Ishikawa (cell line): ENCODE results near the gene MEF2A.

ENCODE experiments used
- CREB1 ChIP-seq: IDR thresholded peaks from 2 replicates; pipeline ENCODE4 v1.6.1; 2012; ENCODE audit warnings: low read depth
- EGR1 ChIP-seq: IDR thresholded peaks from 2 replicates; pipeline ENCODE4 v1.6.1; 2012
- EP300 ChIP-seq: IDR thresholded peaks from 2 replicates; pipeline ENCODE4 v1.6.1; 2012; ENCODE audit warnings: borderline replicate concordance
- NFIC ChIP-seq: IDR thresholded peaks from 2 replicates; pipeline ENCODE4 v1.6.1; 2012
- RAD21 ChIP-seq: IDR thresholded peaks from 2 replicates; pipeline ENCODE4 v1.6.1; 2012; ENCODE audit warnings: low read depth
- TAF1 ChIP-seq: IDR thresholded peaks from 2 replicates; pipeline ENCODE4 v1.6.1; 2012; ENCODE audit warnings: low read depth, mild to moderate bottlenecking
- TCF12 ChIP-seq: IDR thresholded peaks from 2 replicates; pipeline ENCODE4 v1.6.1; 2012; ENCODE audit warnings: low read depth
- TEAD4 ChIP-seq: IDR thresholded peaks from 2 replicates; pipeline ENCODE4 v1.6.1; 2012
- YY1 ChIP-seq: IDR thresholded peaks from 2 replicates; pipeline ENCODE4 v1.6.1; 2012; ENCODE audit warnings: low read depth
- ZBTB7A ChIP-seq: IDR thresholded peaks from 2 replicates; pipeline ENCODE4 v1.6.1; 2012; ENCODE audit warnings: low read depth
- TF ChIP-seq, protein P1 (sequence below): IDR thresholded peaks from 2 replicates; pipeline ENCODE4 v1.6.1; 2012
- TF ChIP-seq, protein P2 (sequence below): IDR thresholded peaks from 2 replicates; pipeline ENCODE4 v1.6.1; 2012
- TF ChIP-seq, protein P3 (sequence below): IDR thresholded peaks from 2 replicates; pipeline ENCODE4 v1.6.1; 2012; ENCODE audit warnings: low read depth, mild to moderate bottlenecking

GRCh38 chr15:99558084-99558483 lies 7.7 kb upstream of the MEF2A start:
- TF ChIP-seq RAD21: no peak
- no peak for TF ChIP-seq CREB1
- TF ChIP-seq, protein P1, sequence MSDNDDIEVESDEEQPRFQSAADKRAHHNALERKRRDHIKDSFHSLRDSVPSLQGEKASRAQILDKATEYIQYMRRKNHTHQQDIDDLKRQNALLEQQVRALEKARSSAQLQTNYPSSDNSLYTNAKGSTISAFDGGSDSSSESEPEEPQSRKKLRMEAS: no peak
- TF ChIP-seq, protein P2, sequence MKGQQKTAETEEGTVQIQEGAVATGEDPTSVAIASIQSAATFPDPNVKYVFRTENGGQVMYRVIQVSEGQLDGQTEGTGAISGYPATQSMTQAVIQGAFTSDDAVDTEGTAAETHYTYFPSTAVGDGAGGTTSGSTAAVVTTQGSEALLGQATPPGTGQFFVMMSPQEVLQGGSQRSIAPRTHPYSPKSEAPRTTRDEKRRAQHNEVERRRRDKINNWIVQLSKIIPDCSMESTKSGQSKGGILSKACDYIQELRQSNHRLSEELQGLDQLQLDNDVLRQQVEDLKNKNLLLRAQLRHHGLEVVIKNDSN: no peak
- TF ChIP-seq EP300: no peak
- TF ChIP-seq, protein P3, sequence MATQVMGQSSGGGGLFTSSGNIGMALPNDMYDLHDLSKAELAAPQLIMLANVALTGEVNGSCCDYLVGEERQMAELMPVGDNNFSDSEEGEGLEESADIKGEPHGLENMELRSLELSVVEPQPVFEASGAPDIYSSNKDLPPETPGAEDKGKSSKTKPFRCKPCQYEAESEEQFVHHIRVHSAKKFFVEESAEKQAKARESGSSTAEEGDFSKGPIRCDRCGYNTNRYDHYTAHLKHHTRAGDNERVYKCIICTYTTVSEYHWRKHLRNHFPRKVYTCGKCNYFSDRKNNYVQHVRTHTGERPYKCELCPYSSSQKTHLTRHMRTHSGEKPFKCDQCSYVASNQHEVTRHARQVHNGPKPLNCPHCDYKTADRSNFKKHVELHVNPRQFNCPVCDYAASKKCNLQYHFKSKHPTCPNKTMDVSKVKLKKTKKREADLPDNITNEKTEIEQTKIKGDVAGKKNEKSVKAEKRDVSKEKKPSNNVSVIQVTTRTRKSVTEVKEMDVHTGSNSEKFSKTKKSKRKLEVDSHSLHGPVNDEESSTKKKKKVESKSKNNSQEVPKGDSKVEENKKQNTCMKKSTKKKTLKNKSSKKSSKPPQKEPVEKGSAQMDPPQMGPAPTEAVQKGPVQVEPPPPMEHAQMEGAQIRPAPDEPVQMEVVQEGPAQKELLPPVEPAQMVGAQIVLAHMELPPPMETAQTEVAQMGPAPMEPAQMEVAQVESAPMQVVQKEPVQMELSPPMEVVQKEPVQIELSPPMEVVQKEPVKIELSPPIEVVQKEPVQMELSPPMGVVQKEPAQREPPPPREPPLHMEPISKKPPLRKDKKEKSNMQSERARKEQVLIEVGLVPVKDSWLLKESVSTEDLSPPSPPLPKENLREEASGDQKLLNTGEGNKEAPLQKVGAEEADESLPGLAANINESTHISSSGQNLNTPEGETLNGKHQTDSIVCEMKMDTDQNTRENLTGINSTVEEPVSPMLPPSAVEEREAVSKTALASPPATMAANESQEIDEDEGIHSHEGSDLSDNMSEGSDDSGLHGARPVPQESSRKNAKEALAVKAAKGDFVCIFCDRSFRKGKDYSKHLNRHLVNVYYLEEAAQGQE: no peak
- no peak for TF ChIP-seq TCF12
- TF ChIP-seq YY1: no peak
- no peak for TF ChIP-seq ZBTB7A
- TF ChIP-seq NFIC: no peak
- no peak for TF ChIP-seq EGR1
- no peak for TF ChIP-seq TEAD4
- TF ChIP-seq TAF1: no peak
